ENCODE results near the gene MMAB. TPM values are rescaled to one million over a fixed set of nuclear protein-coding genes. Genes with fewer than 3 reads are reported as not detected.
A peak's percentile ranks its signal among the peaks of the same experiment; 100 is the strongest.

The MMAB gene
- total and polyA plus RNA-seq, 2 of the 13 experiments (the other 11 are each of a cell fraction or from before 2014, with no cell fraction given) = 26.1 to 77.3 TPM

DNA sequence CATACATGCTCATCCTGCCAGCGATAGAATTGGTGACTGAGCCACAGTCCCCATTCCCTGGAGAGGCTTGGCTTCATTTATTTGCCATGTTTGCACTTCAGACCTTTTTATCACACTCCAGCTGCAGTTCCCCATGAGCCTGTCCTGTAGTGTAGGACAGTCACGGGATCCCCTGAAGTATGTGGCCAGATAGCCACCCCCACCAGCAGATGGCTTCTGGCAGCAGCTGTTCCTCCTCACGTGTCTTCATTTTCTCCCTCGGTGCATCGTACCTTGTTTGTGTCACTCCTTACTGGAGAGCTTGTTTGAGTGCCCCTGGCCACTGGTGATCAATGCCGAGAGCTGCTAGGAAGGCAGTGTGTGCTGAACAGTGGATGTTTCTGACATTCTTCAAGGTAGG, 55.7 kb downstream of the MMAB start (continued):
- TF ChIP-seq, protein P1, sequence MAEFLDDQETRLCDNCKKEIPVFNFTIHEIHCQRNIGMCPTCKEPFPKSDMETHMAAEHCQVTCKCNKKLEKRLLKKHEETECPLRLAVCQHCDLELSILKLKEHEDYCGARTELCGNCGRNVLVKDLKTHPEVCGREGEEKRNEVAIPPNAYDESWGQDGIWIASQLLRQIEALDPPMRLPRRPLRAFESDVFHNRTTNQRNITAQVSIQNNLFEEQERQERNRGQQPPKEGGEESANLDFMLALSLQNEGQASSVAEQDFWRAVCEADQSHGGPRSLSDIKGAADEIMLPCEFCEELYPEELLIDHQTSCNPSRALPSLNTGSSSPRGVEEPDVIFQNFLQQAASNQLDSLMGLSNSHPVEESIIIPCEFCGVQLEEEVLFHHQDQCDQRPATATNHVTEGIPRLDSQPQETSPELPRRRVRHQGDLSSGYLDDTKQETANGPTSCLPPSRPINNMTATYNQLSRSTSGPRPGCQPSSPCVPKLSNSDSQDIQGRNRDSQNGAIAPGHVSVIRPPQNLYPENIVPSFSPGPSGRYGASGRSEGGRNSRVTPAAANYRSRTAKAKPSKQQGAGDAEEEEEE (CRISPR knock-in tag; IDR thresholded peaks at IDR 0.05; ENCODE audit: borderline replicate concordance) = no peak

- in situ Hi-C loops (cut with HindIII; ENCODE audit: extremely low pct_ligation_motif_present, low pct_unique_long_range_greater_than_20kb) = no loop called here
- no peak overlapping the region for H3K9ac ChIP-seq (ENCODE audit: insufficient read depth, low read depth, low read length)
- H3K4me2 ChIP-seq (ENCODE audit: low read depth, low read length) = no peak overlapping the region
- TF ChIP-seq TRIM24 (CRISPR knock-in tag; IDR thresholded peaks at IDR 0.05) = no peak
- no peak for TF ChIP-seq KAT2B (IDR thresholded peaks at IDR 0.05; ENCODE audit: borderline replicate concordance, low read depth, low read length)
- TF ChIP-seq, protein P2, sequence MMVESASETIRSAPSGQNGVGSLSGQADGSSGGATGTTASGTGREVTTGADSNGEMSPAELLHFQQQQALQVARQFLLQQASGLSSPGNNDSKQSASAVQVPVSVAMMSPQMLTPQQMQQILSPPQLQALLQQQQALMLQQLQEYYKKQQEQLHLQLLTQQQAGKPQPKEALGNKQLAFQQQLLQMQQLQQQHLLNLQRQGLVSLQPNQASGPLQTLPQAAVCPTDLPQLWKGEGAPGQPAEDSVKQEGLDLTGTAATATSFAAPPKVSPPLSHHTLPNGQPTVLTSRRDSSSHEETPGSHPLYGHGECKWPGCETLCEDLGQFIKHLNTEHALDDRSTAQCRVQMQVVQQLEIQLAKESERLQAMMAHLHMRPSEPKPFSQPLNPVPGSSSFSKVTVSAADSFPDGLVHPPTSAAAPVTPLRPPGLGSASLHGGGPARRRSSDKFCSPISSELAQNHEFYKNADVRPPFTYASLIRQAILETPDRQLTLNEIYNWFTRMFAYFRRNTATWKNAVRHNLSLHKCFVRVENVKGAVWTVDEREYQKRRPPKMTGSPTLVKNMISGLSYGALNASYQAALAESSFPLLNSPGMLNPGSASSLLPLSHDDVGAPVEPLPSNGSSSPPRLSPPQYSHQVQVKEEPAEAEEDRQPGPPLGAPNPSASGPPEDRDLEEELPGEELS (CRISPR knock-in tag; IDR thresholded peaks at IDR 0.05) = no peak
- TF ChIP-seq FOSL2 (CRISPR knock-in tag; IDR thresholded peaks at IDR 0.05) = 0 out of 2 replicates have a peak, but pooled peaks have one; percentile 5
- H3K4me1 ChIP-seq (ENCODE audit: insufficient read depth, low read length) = peaks cover 3% of the 10 kb centered on the region
- no peaks in the 10 kb centered on the region for H3K79me2 ChIP-seq (ENCODE audit: insufficient read depth, low read length)
- H3K9me3 ChIP-seq (ENCODE audit: low read length) = no peaks in the 10 kb centered on the region
- intact Hi-C loops (cut with micrococcal nuclease; ENCODE audit: unreplicated experiment) = no loop called here
- ATAC-seq = no peak
- H3K27ac ChIP-seq (ENCODE audit: extremely low read length, insufficient read depth, low read length) = no peak overlapping the region
- no peak overlapping the region for H2AFZ ChIP-seq (ENCODE audit: low read length)
- ChIA-PET CTCF (ENCODE audit: low intra/inter-chr PET ratio, low total read pairs) (no interaction called here), POLR2A (no interaction called here)
- H4K20me1 ChIP-seq (ENCODE audit: insufficient read depth, low read length) = no peaks in the 10 kb centered on the region
- 82% methylated on average over 4 of the region's 4 CpGs for WGBS (ENCODE audit: low lambda C conversion rate)
- no peak for DNase-seq (ENCODE audit: low spot score)
- FAIRE-seq = no peak
- no peaks in the 10 kb centered on the region for H3K27me3 ChIP-seq (ENCODE audit: control insufficient read depth in 1 of 2, insufficient read depth in 2 of 2, low read length in 2 of 2)
- no TSS peak for BruUV-seq (replicated peaks)
- H3K36me3 ChIP-seq (replicated peaks in 1 of 2; ENCODE audit: control insufficient read depth in 1 of 2, insufficient read depth in 2 of 2, low read length in 2 of 2) = peaks cover 18 to 58% of the 10 kb centered on the region in 2 experiments
- no peak overlapping the region for H3K4me3 ChIP-seq (replicated peaks in 1 of 3; ENCODE audit: insufficient read depth in 1 of 3, low read depth in 2 of 3, low read length in 3 of 3)
Measured at GRCh38 chr12:109513977-109514376, 59.3 kb downstream of the MMAB start.

Data from HepG2 (cell line).